CD4-positive, alpha-beta T cell treated with Interleukin-2 at 100 ng/mL for 4 hours (primary cell): ENCODE results near the gene PRSS23.
A peak's percentile ranks its signal among the peaks of the same experiment; 100 is the strongest.
"Not testable (repeated sequence)": the region's sequence is repeated elsewhere in the genome, so short reads cannot be mapped to it uniquely, and the experiment has no call there.

Source experiments
- DNase-seq: peaks from one replicate; pipeline ENCODE4 v3.0.0-alpha.2; 2020; ENCODE audit warnings: low spot score

Gene PRSS23

GRCh38 chr11:86815726-86816125 lies 15.4 kb downstream of the PRSS23 start:
- no peak for DNase-seq

- no peak for DNase-seq
Observed at GRCh38 chr11:86816251-86816726, 15.9 kb downstream of the PRSS23 start.

GRCh38 chr11:86818462-86819192 lies 18.3 kb downstream of the PRSS23 start:
- peak; percentile 53 for DNase-seq

GRCh38 chr11:86824139-86824538 lies 23.8 kb downstream of the PRSS23 start:
- DNase-seq: not testable (repeated sequence)

- not testable (repeated sequence) for DNase-seq
Observed at GRCh38 chr11:86834376-86834775, 34.0 kb downstream of the PRSS23 start.

GRCh38 chr11:86844762-86845508 lies 44.6 kb downstream of the PRSS23 start:
- not testable (repeated sequence) for DNase-seq

- no peak for DNase-seq
Observed at GRCh38 chr11:86848132-86848531, 47.8 kb downstream of the PRSS23 start.

- no peak for DNase-seq
Observed at GRCh38 chr11:86849679-86850078, 49.3 kb downstream of the PRSS23 start.
